ENCODE measurements around the gene PPP4R4.

- TF ChIP-seq, protein P1, sequence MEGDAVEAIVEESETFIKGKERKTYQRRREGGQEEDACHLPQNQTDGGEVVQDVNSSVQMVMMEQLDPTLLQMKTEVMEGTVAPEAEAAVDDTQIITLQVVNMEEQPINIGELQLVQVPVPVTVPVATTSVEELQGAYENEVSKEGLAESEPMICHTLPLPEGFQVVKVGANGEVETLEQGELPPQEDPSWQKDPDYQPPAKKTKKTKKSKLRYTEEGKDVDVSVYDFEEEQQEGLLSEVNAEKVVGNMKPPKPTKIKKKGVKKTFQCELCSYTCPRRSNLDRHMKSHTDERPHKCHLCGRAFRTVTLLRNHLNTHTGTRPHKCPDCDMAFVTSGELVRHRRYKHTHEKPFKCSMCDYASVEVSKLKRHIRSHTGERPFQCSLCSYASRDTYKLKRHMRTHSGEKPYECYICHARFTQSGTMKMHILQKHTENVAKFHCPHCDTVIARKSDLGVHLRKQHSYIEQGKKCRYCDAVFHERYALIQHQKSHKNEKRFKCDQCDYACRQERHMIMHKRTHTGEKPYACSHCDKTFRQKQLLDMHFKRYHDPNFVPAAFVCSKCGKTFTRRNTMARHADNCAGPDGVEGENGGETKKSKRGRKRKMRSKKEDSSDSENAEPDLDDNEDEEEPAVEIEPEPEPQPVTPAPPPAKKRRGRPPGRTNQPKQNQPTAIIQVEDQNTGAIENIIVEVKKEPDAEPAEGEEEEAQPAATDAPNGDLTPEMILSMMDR (IDR thresholded peaks at IDR 0.05; ENCODE audit: low read depth, low read length) = no peak
- no peak for TF ChIP-seq EZH2phosphoT487 (IDR thresholded peaks at IDR 0.05; ENCODE audit: low read depth)
Observed at GRCh38 chr14:94158239-94158883, 15.8 kb upstream of the PPP4R4 start.

Data from OCI-LY3 (cell line).